HepG2 (cell line): ENCODE results near the gene PDIA5. TPM values are rescaled to one million over a fixed set of nuclear protein-coding genes. Genes with fewer than 3 reads are reported as not detected.

Experiments
- ATAC-seq: fragments of 200-7000 bp; cut with Tn5 transposase; 3 replicates; pipeline ENCODE4 v1.9.1; 2020; ENCODE audit warnings: mild to moderate bottlenecking, moderate library complexity
- BruUV-seq: library from RNA; stranded (reverse); fragments of 400-500 nt; replicated peaks from 2 replicates; lab custom pipeline; 2021; lab: Mats Ljungman, UMichigan
- CTCF ChIA-PET: fragments of 300-600 bp; formaldehyde crosslinking; extraction: SDS; loops from one replicate; lab custom pipeline; 2021; ENCODE audit warnings: low total read pairs, inconsistent platforms, low intra/inter-chr PET ratio; lab: Yijun Ruan, JAX
- POLR2A ChIA-PET: fragments of 350-600 bp; sonication (Branson Sonifier 250); formaldehyde crosslinking; loops from one replicate; lab custom pipeline; 2020; ENCODE audit warnings: antibody characterized with exemption, inconsistent platforms; lab: Yijun Ruan, JAX
- DNase-seq: peaks from one replicate; pipeline ENCODE4 v3.0.0-alpha.2; 2015; ENCODE audit warnings: low spot score
- FAIRE-seq: peaks from 3 replicates; lab custom pipeline; 2011; peaks lifted over from hg19 to GRCh38; lab: Jason Lieb, UNC
- H2AFZ ChIP-seq: one replicate; pipeline ENCODE4 v1.6.1; 2011; ENCODE audit warnings: low read length, inconsistent platforms
- H3K27ac ChIP-seq: fragments of 300-600 bp; 3 replicates; pipeline ENCODE4 v1.8.0; 2011; ENCODE audit warnings: mixed run types, mild to moderate bottlenecking, mixed read lengths, low read length, inconsistent platforms; ENCODE audit not compliant: insufficient read depth; ENCODE audit errors: extremely low read length
- H3K27me3 ChIP-seq, 2 experiments: fragments of 200-600 bp in 1 of 2; 2 replicates in 1 of 2; 3 replicates in 1 of 2; pipeline versions ENCODE4 v1.6.0 to v1.8.0; 2011; ENCODE audit warnings: low read length in 2 of 2, mild to moderate bottlenecking in 2 of 2, moderate library complexity in 2 of 2, inconsistent platforms in 1 of 2; ENCODE audit not compliant: insufficient read depth in 2 of 2, control insufficient read depth in 1 of 2
- H3K36me3 ChIP-seq, 2 experiments: fragments of 200-600 bp in 1 of 2; replicated peaks in 1 of 2; 2 replicates in 1 of 2; 3 replicates in 1 of 2; pipeline versions ENCODE4 v1.5.1 to v1.8.0; 2011; ENCODE audit warnings: low read length in 2 of 2, inconsistent platforms in 1 of 2; ENCODE audit not compliant: insufficient read depth in 2 of 2, control insufficient read depth in 1 of 2
- H3K4me1 ChIP-seq: 2 replicates; pipeline ENCODE4 v1.5.1; 2012; ENCODE audit warnings: low read length, inconsistent platforms; ENCODE audit not compliant: insufficient read depth
- H3K4me2 ChIP-seq: 2 replicates; pipeline ENCODE4 v1.6.0; 2011; ENCODE audit warnings: low read depth, low read length, inconsistent platforms
- H3K4me3 ChIP-seq, 3 experiments: fragments of 200-600 bp in 1 of 3; sonication (generic), shearing (Covaris generic) in 1 of 3; replicated peaks in 1 of 3; 2 replicates each; pipeline ENCODE4 v1.5.1; 2011 to 2016; ENCODE audit warnings: low read length in 3 of 3, inconsistent platforms in 2 of 3, low read depth in 2 of 3, mild to moderate bottlenecking in 2 of 3, control low read depth in 1 of 3, mixed read lengths in 1 of 3; ENCODE audit not compliant: insufficient read depth in 1 of 3
- H3K79me2 ChIP-seq: one replicate; pipeline ENCODE4 v1.6.1; 2011; ENCODE audit warnings: low read length, inconsistent platforms; ENCODE audit not compliant: insufficient read depth
- H3K9ac ChIP-seq: 2 replicates; pipeline ENCODE4 v1.6.0; 2011; ENCODE audit warnings: mild to moderate bottlenecking, low read depth, low read length, inconsistent platforms; ENCODE audit not compliant: insufficient read depth
- H3K9me3 ChIP-seq: 2 replicates; pipeline ENCODE4 v1.5.1; 2012; ENCODE audit warnings: mild to moderate bottlenecking, low read length
- H4K20me1 ChIP-seq: 2 replicates; pipeline ENCODE4 v1.6.0; 2011; ENCODE audit warnings: inconsistent platforms, mild to moderate bottlenecking, low read length, moderate library complexity; ENCODE audit not compliant: insufficient read depth
- CERS6 ChIP-seq: sonication (generic); formaldehyde crosslinking; IDR thresholded peaks from 2 replicates; pipeline ENCODE4 v1.5.0; 2020; ENCODE audit warnings: missing genetic modification reagents
- ZNF605 ChIP-seq: sonication (generic); formaldehyde crosslinking; IDR thresholded peaks from 2 replicates; pipeline ENCODE4 v1.8.0; 2022; ENCODE audit warnings: mild to moderate bottlenecking, missing genetic modification reagents
- WGBS: methylation state at CpG from one replicate; pipeline ENCODE4 v1.1.6; 2017; ENCODE audit warnings: low lambda C conversion rate; 5-methylcytosine and 5-hydroxymethylcytosine counted together
- in situ Hi-C: cut with HindIII; loops from 2 replicates; pipeline ENCODE4 v1.10.0; 2017; ENCODE audit warnings: low pct_unique_long_range_greater_than_20kb; ENCODE audit not compliant: extremely low pct_ligation_motif_present
- intact Hi-C: fragments of 100-400 bp; cut with micrococcal nuclease; formaldehyde crosslinking; loops from one replicate; pipeline ENCODE4 v1.10.0; 2022; ENCODE audit not compliant: unreplicated experiment
- polyA plus RNA-seq, 8 experiments: library from polyadenylated mRNA; depleted of rRNA in 3 of 8; stranded (reverse) in 7 of 8; unstranded in 1 of 8; fragments of >200 nt; fragmentation: Illumina TruSeq in 4 of 8; extraction: Trizol in 4 of 8; gene quantifications; 2 replicates each; pipeline versions ENCODE4 v1.2.1 to v1.2.3, GENCODE V29; 2011 to 2016; ENCODE audit warnings: low read depth in 4 of 8, missing spikeins in 1 of 8, mixed read lengths in 1 of 8; ENCODE audit not compliant: insufficient read depth in 1 of 8
- total RNA-seq, 5 experiments: library from RNA; depleted of rRNA; stranded (reverse); fragments of >200 nt; fragmentation: Illumina TruSeq; extraction: Trizol; gene quantifications; 2 replicates each; pipeline ENCODE4 v1.2.3, GENCODE V29; 2016; ENCODE audit warnings: low read depth in 1 of 5
- TF ChIP-seq, protein P1 (sequence below): sonication (generic); formaldehyde crosslinking; IDR thresholded peaks from 2 replicates; pipeline ENCODE4 v1.4.0; 2020; ENCODE audit warnings: missing genetic modification reagents
- TF ChIP-seq, protein P2 (sequence below): sonication (generic); formaldehyde crosslinking; IDR thresholded peaks from 2 replicates; pipeline ENCODE4 v1.4.0; 2020; ENCODE audit warnings: missing genetic modification reagents

PDIA5 gene
- total and polyA plus RNA-seq, 2 of the 13 experiments (the other 11 are each of a cell fraction or from before 2014, with no cell fraction given) = 51.3 to 74.3 TPM

DNA sequence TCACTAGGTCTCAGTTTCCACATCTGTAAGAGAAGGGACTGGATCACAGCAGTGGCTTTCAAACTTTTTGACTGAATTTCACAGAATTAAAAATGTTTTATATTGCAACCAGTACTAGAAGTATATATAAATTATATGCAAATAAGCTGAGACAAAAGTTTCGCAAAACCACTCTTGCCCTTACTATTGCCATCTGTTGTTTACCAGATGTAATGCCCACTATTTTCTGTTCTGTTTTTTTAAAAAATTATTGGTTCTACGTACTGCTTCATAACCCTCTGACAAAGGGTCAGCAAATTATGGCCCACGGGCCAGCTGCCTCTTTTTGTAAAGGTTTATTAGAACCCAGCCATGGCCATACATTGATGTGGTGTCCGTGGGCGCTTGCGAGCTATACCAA lies 44.8 kb downstream of the PDIA5 start:
- no peak overlapping the region for H3K27ac ChIP-seq
- no peaks in the 10 kb centered on the region for H3K4me1 ChIP-seq
- DNase-seq = no peak
- TF ChIP-seq, protein P1, sequence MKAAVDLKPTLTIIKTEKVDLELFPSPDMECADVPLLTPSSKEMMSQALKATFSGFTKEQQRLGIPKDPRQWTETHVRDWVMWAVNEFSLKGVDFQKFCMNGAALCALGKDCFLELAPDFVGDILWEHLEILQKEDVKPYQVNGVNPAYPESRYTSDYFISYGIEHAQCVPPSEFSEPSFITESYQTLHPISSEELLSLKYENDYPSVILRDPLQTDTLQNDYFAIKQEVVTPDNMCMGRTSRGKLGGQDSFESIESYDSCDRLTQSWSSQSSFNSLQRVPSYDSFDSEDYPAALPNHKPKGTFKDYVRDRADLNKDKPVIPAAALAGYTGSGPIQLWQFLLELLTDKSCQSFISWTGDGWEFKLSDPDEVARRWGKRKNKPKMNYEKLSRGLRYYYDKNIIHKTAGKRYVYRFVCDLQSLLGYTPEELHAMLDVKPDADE = no peak
- no peak for TF ChIP-seq ZNF605 (CRISPR knock-in tag)
- TF ChIP-seq, protein P2, sequence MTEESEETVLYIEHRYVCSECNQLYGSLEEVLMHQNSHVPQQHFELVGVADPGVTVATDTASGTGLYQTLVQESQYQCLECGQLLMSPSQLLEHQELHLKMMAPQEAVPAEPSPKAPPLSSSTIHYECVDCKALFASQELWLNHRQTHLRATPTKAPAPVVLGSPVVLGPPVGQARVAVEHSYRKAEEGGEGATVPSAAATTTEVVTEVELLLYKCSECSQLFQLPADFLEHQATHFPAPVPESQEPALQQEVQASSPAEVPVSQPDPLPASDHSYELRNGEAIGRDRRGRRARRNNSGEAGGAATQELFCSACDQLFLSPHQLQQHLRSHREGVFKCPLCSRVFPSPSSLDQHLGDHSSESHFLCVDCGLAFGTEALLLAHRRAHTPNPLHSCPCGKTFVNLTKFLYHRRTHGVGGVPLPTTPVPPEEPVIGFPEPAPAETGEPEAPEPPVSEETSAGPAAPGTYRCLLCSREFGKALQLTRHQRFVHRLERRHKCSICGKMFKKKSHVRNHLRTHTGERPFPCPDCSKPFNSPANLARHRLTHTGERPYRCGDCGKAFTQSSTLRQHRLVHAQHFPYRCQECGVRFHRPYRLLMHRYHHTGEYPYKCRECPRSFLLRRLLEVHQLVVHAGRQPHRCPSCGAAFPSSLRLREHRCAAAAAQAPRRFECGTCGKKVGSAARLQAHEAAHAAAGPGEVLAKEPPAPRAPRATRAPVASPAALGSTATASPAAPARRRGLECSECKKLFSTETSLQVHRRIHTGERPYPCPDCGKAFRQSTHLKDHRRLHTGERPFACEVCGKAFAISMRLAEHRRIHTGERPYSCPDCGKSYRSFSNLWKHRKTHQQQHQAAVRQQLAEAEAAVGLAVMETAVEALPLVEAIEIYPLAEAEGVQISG = no peak
- no peak for TF ChIP-seq CERS6 (CRISPR knock-in tag)
- TF ChIP-seq, all 625 proteins: peak for 0
- FAIRE-seq (no peak), ATAC-seq (no peak)
- peaks cover 23 to 86% of the 10 kb centered on the region in 2 experiments for H3K36me3 ChIP-seq
- no peak overlapping the region for H3K9ac ChIP-seq
- ChIA-PET POLR2A (no interaction called here), CTCF (no interaction called here)
- WGBS = 97% methylated on average over 6 of the region's 6 CpGs
- no TSS peak for BruUV-seq
- H2AFZ ChIP-seq = no peak overlapping the region
- H3K27me3 ChIP-seq = no peaks in the 10 kb centered on the region
- H3K79me2 ChIP-seq = no peaks in the 10 kb centered on the region
- 0 out of 2 replicates have a peak, but pooled peaks cover 2% of the 10 kb centered on the region for H4K20me1 ChIP-seq
- no peak overlapping the region for H3K4me2 ChIP-seq
- in situ Hi-C loops (no loop called here), intact Hi-C loops (no loop called here)
- no peaks in the 10 kb centered on the region for H3K9me3 ChIP-seq
- H3K4me3 ChIP-seq = no peak overlapping the region
